Nephron (organoid): ENCODE data around the gene SLC11A1.
A peak's percentile ranks its signal among the peaks of the same experiment; 100 is the strongest.

Source experiments
- H3K27ac Mint-ChIP-seq, 3 experiments: 2 replicates each; pipeline ENCODE4 v1.8.0; 2020; ENCODE audit warnings: mixed read lengths in 3 of 3, mild to moderate bottlenecking in 2 of 3, moderate library complexity in 1 of 3
- H3K27me3 Mint-ChIP-seq: 2 replicates; pipeline ENCODE4 v1.8.0; 2021; ENCODE audit warnings: low read depth, mild to moderate bottlenecking, moderate library complexity, mixed read lengths
- H3K36me3 Mint-ChIP-seq: 2 replicates; pipeline ENCODE4 v1.8.0; 2020; ENCODE audit warnings: low read depth, mixed read lengths
- H3K4me1 Mint-ChIP-seq: 2 replicates; pipeline ENCODE4 v1.8.0; 2020; ENCODE audit warnings: mixed read lengths
- H3K4me3 Mint-ChIP-seq, 3 experiments: 2 replicates each; pipeline ENCODE4 v1.8.0; 2020; ENCODE audit warnings: mild to moderate bottlenecking in 3 of 3, mixed read lengths in 3 of 3, moderate library complexity in 2 of 3
- H3K9me3 Mint-ChIP-seq: 2 replicates; pipeline ENCODE4 v1.8.0; 2020; ENCODE audit warnings: mixed read lengths
- TF ChIP-seq, protein P1 (sequence below), 3 experiments: fragments of 200-600 bp; sonication (generic); IDR thresholded peaks; one replicate each; pipeline ENCODE4 v1.5.0; 2021; ENCODE audit warnings: antibody characterized with exemption in 3 of 3; ENCODE audit not compliant: unreplicated experiment in 3 of 3

Gene SLC11A1

DNA sequence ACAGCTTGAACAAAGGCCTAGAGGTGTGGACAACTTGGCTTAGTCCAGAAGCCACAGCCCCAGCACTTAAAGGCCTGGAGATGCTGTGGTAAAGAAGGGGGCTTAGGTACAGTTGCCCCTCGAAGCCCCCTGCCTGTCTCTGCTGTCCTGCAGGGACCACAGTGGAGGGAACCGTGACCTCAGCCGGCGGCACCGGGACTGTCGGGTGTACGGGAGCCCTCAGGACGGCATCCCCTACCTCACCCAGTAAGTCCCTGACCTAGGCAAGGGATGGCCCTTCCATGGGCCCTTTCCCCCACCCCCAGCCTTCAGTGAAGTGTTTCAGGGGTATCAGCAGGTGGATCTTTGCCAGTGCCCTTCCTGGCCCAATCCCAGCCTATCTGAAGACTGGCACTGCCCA, 40.7 kb upstream of the SLC11A1 start:
- no peaks in the 10 kb centered on the region for H3K9me3 Mint-ChIP-seq
- H3K4me1 Mint-ChIP-seq: peaks cover 16% of the 10 kb centered on the region
- H3K27me3 Mint-ChIP-seq: no peaks in the 10 kb centered on the region
- no peak overlapping the region for H3K4me3 Mint-ChIP-seq
- H3K27ac Mint-ChIP-seq: no peak overlapping the region
- peaks cover 15% of the 10 kb centered on the region for H3K36me3 Mint-ChIP-seq
- TF ChIP-seq, protein P1, sequence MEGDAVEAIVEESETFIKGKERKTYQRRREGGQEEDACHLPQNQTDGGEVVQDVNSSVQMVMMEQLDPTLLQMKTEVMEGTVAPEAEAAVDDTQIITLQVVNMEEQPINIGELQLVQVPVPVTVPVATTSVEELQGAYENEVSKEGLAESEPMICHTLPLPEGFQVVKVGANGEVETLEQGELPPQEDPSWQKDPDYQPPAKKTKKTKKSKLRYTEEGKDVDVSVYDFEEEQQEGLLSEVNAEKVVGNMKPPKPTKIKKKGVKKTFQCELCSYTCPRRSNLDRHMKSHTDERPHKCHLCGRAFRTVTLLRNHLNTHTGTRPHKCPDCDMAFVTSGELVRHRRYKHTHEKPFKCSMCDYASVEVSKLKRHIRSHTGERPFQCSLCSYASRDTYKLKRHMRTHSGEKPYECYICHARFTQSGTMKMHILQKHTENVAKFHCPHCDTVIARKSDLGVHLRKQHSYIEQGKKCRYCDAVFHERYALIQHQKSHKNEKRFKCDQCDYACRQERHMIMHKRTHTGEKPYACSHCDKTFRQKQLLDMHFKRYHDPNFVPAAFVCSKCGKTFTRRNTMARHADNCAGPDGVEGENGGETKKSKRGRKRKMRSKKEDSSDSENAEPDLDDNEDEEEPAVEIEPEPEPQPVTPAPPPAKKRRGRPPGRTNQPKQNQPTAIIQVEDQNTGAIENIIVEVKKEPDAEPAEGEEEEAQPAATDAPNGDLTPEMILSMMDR (IDR thresholded peaks at IDR 0.05; ENCODE audit: unreplicated experiment in 3 of 3): no peak

DNA sequence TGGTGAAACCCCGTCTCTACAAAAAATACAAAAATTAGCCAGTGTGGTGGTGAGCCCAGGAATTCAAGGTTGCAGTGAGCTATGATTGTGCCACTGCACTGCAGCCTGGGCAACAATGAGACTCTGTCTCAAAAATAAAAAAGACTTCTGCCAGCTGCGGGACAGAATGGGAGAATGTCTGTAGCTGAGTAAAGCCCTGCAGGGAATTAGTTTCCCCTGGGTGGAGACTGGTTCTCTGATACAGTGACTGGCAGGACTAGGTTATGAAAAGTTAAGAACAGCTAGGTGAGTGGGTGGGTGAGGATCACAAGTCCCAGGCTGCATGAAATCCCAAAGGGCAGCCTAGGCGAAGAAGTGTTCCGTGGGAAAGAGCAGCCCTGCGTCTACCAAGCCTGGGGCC, 39.2 kb upstream of the SLC11A1 start:
- H3K27me3 Mint-ChIP-seq: no peaks in the 10 kb centered on the region
- H3K27ac Mint-ChIP-seq: no peak overlapping the region
- H3K9me3 Mint-ChIP-seq: no peaks in the 10 kb centered on the region
- H3K36me3 Mint-ChIP-seq: peaks cover 15% of the 10 kb centered on the region
- peaks cover 18% of the 10 kb centered on the region for H3K4me1 Mint-ChIP-seq
- TF ChIP-seq, protein P1 (IDR thresholded peaks at IDR 0.05; ENCODE audit: unreplicated experiment in 3 of 3): no peak
- no peak overlapping the region for H3K4me3 Mint-ChIP-seq

DNA sequence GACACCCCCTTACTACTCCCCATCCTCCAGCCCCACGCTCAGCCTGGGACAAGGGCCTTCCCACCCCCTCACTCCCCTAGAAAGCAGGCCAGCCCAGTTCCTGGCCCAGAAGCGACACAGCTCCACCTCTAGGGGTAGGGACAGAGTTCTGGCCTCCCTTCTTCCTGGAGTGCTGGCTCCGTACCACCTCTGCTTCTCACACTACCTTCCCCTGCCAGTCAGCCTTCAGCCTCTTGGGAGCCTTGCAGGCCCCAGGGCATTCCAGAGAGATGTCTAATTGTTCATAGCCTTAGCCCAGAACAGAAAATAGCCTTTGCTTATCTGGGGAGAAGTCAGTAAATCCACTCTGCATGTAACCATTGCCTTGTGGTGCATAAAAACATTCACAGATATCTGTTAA, 38.5 kb upstream of the SLC11A1 start:
- Mint-ChIP-seq H3K9me3 (no peaks in the 10 kb centered on the region), H3K4me1 (peaks cover 18% of the 10 kb centered on the region), H3K4me3 (no peak overlapping the region), H3K27me3 (no peaks in the 10 kb centered on the region), H3K27ac (peak overlapping the region in 2 of 3 experiments; percentile 13 to 24), H3K36me3 (peaks cover 15% of the 10 kb centered on the region)
- TF ChIP-seq, protein P1 (IDR thresholded peaks at IDR 0.05; ENCODE audit: unreplicated experiment in 3 of 3): no peak

DNA sequence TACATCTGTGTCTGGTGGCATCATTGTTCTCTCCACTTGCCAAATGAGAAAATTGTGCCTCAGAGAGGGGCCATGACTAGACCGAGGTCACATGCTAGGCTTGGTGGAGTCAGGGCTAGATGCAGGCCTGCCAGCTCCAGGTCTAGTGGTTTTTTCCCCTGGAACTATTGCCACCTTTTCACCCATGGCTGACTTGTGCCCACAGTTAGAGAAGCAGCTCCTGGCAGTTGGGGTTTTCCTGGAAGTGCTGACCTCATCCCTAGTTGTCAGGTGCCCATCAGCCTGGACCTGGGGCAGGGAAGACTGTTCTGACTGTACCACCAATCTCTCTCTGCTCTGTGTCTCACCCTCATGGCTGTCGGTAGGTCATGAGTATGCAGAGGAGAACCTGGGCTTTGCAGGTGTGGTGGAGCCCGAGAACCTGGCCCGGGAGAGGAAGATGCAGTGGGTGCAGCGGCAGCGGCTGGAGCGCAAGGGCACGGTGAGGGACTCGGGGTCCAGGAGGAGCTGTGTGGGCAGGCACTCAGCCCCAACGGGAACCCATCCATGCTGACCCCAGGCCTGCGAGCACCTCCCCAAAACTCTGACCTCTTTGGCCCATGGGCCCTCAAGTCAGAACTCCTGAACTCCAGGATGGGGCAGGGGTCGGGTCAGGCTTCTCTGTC, 37.9 kb upstream of the SLC11A1 start:
- H3K27me3 Mint-ChIP-seq: no peaks in the 10 kb centered on the region
- peaks cover 18% of the 10 kb centered on the region for H3K4me1 Mint-ChIP-seq
- no peak overlapping the region for H3K4me3 Mint-ChIP-seq
- H3K27ac Mint-ChIP-seq: peak overlapping the region; percentile 13 to 55 (median 24)
- TF ChIP-seq, protein P1 (IDR thresholded peaks at IDR 0.05; ENCODE audit: unreplicated experiment in 3 of 3): no peak
- peaks cover 15% of the 10 kb centered on the region for H3K36me3 Mint-ChIP-seq
- H3K9me3 Mint-ChIP-seq: no peaks in the 10 kb centered on the region

DNA sequence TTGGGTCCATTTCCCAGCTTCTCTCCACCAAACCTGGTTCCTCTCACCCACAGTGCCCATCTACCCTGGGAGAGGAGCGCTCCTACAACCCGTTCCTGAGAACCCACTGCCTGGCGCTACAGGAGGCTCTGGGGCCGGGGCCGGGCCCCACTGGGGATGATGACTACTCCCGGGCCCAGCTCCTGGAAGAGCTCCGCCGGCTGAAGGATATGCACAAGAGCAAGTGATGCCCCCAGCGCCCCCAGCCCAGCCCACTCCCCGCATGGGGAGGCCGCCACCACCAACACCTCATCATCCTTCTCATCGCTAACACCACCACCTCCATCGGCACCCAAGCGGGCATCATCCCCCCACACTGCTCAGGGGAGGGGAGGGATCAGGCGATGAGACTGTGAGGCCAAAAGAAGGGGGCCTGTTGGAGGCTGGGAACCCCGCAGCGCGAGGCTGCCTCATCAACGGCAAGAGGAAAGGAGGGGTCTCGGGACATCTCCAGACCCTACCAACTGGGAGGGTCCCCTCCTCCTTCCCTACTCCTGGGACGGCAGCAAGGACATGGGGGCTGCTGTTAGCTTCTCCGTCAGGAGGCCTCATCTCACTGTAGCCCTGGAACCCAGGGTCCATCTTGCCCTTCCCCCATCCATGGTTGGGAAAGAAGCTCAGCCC, 37.2 kb upstream of the SLC11A1 start:
- peaks cover 18% of the 10 kb centered on the region for H3K4me1 Mint-ChIP-seq
- peaks cover 3% of the 10 kb centered on the region for H3K27me3 Mint-ChIP-seq
- H3K36me3 Mint-ChIP-seq: peaks cover 21% of the 10 kb centered on the region
- no peak overlapping the region for H3K4me3 Mint-ChIP-seq
- peak overlapping the region in 1 of 3 experiments; percentile 43 for H3K27ac Mint-ChIP-seq
- TF ChIP-seq, protein P1 (IDR thresholded peaks at IDR 0.05; ENCODE audit: unreplicated experiment in 3 of 3): no peak
- peaks cover 4% of the 10 kb centered on the region for H3K9me3 Mint-ChIP-seq
